Endothelial cell of umbilical vein (primary cell): ENCODE data around the gene FHOD3. TPM values are rescaled to one million over a fixed set of nuclear protein-coding genes. Genes with fewer than 3 reads are reported as not detected.

Experiments used
- BruUV-seq: library from RNA; stranded (reverse); fragments of 400-500 nt; replicated peaks from 2 replicates; lab custom pipeline; 2021; lab: Mats Ljungman, UMichigan
- CTCF ChIA-PET: fragments of 300-600, 350-600 bp; sonication (Branson Sonifier 250); formaldehyde crosslinking; loops from one replicate; lab custom pipeline; 2021; ENCODE audit warnings: antibody characterized with exemption, inconsistent platforms; lab: Charles Lee
- POLR2A ChIA-PET: fragments of 300-600, 350-600 bp; sonication (Branson Sonifier 250); formaldehyde crosslinking; loops from one replicate; lab custom pipeline; 2021; ENCODE audit warnings: antibody characterized with exemption, inconsistent platforms; lab: Charles Lee
- DNase-seq: peaks from one replicate; pipeline ENCODE4 v3.0.0-alpha.2; 2011; ENCODE audit warnings: low read depth, low spot score
- FAIRE-seq: peaks from 2 replicates; lab custom pipeline; 2011; peaks lifted over from hg19 to GRCh38; lab: Jason Lieb, UNC
- H2AFZ ChIP-seq: 2 replicates; pipeline ENCODE4 v1.6.0; 2012; ENCODE audit warnings: low read depth, low read length, control low read depth, inconsistent platforms
- H3K27ac ChIP-seq: 2 replicates; pipeline ENCODE4 v1.5.1; 2011; ENCODE audit warnings: low read depth, mild to moderate bottlenecking, control low read depth, low read length, moderate library complexity; ENCODE audit not compliant: insufficient read depth
- H3K27me3 ChIP-seq, 2 experiments: 2 replicates each; pipeline versions ENCODE4 v1.6.0 to v1.6.1; 2011; ENCODE audit warnings: low read length in 2 of 2, mixed read lengths in 1 of 2; ENCODE audit not compliant: control insufficient read depth in 2 of 2, insufficient read depth in 2 of 2
- H3K36me3 ChIP-seq, 2 experiments: 2 replicates in 1 of 2; 3 replicates in 1 of 2; pipeline ENCODE4 v1.5.1; 2011; ENCODE audit warnings: low read length in 2 of 2, mild to moderate bottlenecking in 1 of 2, moderate library complexity in 1 of 2; ENCODE audit not compliant: control insufficient read depth in 2 of 2, insufficient read depth in 2 of 2; ENCODE audit errors: extremely low read depth in 1 of 2
- H3K4me1 ChIP-seq: 3 replicates; pipeline ENCODE4 v1.5.1; 2011; ENCODE audit warnings: mild to moderate bottlenecking, low read length; ENCODE audit not compliant: control insufficient read depth, insufficient read depth; ENCODE audit errors: extremely low read depth
- H3K4me2 ChIP-seq: 2 replicates; pipeline ENCODE4 v1.6.1; 2011; ENCODE audit warnings: low read length, control low read depth, mixed read lengths; ENCODE audit not compliant: insufficient read depth
- H3K4me3 ChIP-seq, 3 experiments: fragments of 200-600 bp in 1 of 3; sonication (generic), shearing (Covaris generic) in 1 of 3; replicated peaks in 1 of 3; 2 replicates each; pipeline ENCODE4 v1.5.1; 2011 to 2016; ENCODE audit warnings: control low read depth in 3 of 3, low read length in 3 of 3, mild to moderate bottlenecking in 2 of 3, inconsistent platforms in 1 of 3, low read depth in 1 of 3, moderate library complexity in 1 of 3; ENCODE audit not compliant: insufficient read depth in 1 of 3
- H3K79me2 ChIP-seq: 2 replicates; pipeline ENCODE4 v1.6.0; 2012; ENCODE audit warnings: low read length, inconsistent platforms; ENCODE audit not compliant: control insufficient read depth, insufficient read depth
- H3K9ac ChIP-seq: replicated peaks from 2 replicates; pipeline ENCODE3; 2011; ENCODE audit warnings: low read length, control low read depth; ENCODE audit not compliant: insufficient read depth; ENCODE audit errors: extremely low read depth
- H3K9me1 ChIP-seq: replicated peaks from 3 replicates; pipeline ENCODE4 v1.6.0; 2011; ENCODE audit warnings: mild to moderate bottlenecking, low read length; ENCODE audit not compliant: control insufficient read depth, insufficient read depth; ENCODE audit errors: extremely low read depth
- H3K9me3 ChIP-seq: replicated peaks from 2 replicates; pipeline ENCODE4 v1.5.1; 2012; ENCODE audit warnings: low read length, inconsistent platforms; ENCODE audit not compliant: control insufficient read depth, insufficient read depth
- H4K20me1 ChIP-seq: replicated peaks from 2 replicates; pipeline ENCODE3; 2011; ENCODE audit warnings: mild to moderate bottlenecking, low read length; ENCODE audit not compliant: control insufficient read depth, insufficient read depth; ENCODE audit errors: extremely low read depth
- CTCF ChIP-seq, 2 donors: IDR thresholded peaks; 1 replicate in 1 of 2; 2 replicates in 1 of 2; pipeline ENCODE4 v1.5.1; 2011; ENCODE audit warnings: low read length in 2 of 2, mild to moderate bottlenecking in 2 of 2, moderate library complexity in 2 of 2, control low read depth in 1 of 2, inconsistent platforms in 1 of 2, low read depth in 1 of 2; ENCODE audit not compliant: insufficient read depth in 1 of 2; ENCODE audit errors: extremely low read depth in 1 of 2
- EZH2 ChIP-seq: IDR thresholded peaks from 2 replicates; pipeline ENCODE4 v1.6.1; 2012; ENCODE audit warnings: borderline replicate concordance, low read depth, mild to moderate bottlenecking, moderate library complexity, low read length, inconsistent platforms; ENCODE audit not compliant: severe bottlenecking
- FOS ChIP-seq: IDR thresholded peaks from 2 replicates; pipeline ENCODE4 v1.6.1; 2011; ENCODE audit warnings: mild to moderate bottlenecking, low read length, moderate library complexity, borderline replicate concordance; ENCODE audit not compliant: insufficient read depth
- GATA2 ChIP-seq: IDR thresholded peaks from 2 replicates; pipeline ENCODE4 v1.7.0; 2011; ENCODE audit warnings: low read depth, mild to moderate bottlenecking, moderate library complexity, mixed read lengths, low read length; ENCODE audit not compliant: insufficient read length, insufficient read depth
- JUN ChIP-seq: IDR thresholded peaks from 2 replicates; pipeline ENCODE4 v1.6.1; 2011; ENCODE audit warnings: borderline replicate concordance, low read depth; ENCODE audit not compliant: insufficient read length, insufficient read depth
- MAX ChIP-seq: IDR thresholded peaks from 2 replicates; pipeline ENCODE4 v1.6.1; 2011; ENCODE audit not compliant: insufficient read depth, insufficient read length
- MYC ChIP-seq: IDR thresholded peaks from one replicate; pipeline ENCODE4 v1.6.1; 2011; ENCODE audit warnings: mild to moderate bottlenecking, low read depth, low read length
- POLR2A ChIP-seq: IDR thresholded peaks from 2 replicates; pipeline ENCODE4 v1.6.1; 2012; ENCODE audit warnings: low read depth, mild to moderate bottlenecking, control low read depth, low read length
- POLR2AphosphoS5 ChIP-seq: IDR thresholded peaks from 2 replicates; pipeline ENCODE4 v1.6.1; 2012; ENCODE audit warnings: low read depth, mild to moderate bottlenecking, control low read depth, low read length, moderate library complexity; ENCODE audit not compliant: insufficient read depth
- dilution Hi-C: fragments of 300-500 bp; cut with MboI; formaldehyde crosslinking; loops from one replicate; pipeline ENCODE4 v1.15.0; 2019; ENCODE audit warnings: low sequenced_read_pairs; ENCODE audit not compliant: extremely low pct_ligation_motif_present
- intact Hi-C: fragments of 100-400 bp; cut with micrococcal nuclease; formaldehyde crosslinking; loops from one replicate; pipeline ENCODE4 v1.10.0; 2022
- polyA plus RNA-seq, 4 experiments: library from polyadenylated mRNA; depleted of rRNA in 3 of 4; stranded (reverse) in 3 of 4; unstranded in 1 of 4; fragments of >200 nt; gene quantifications; 2 replicates each; pipeline versions ENCODE4 v1.2.1 to v1.2.3, GENCODE V29; 2011 to 2012; ENCODE audit warnings: missing spikeins in 1 of 4
- total RNA-seq: library from RNA; stranded (reverse); gene quantifications from 2 replicates; pipeline ENCODE4 v1.2.3, GENCODE V29; 2021

Gene FHOD3
- total and polyA plus RNA-seq, 2 donors (not counting 3 experiments of a cell fraction or from before 2014, with no cell fraction given) = 0.06 to 1.5 TPM

GRCh38 chr18:36717422-36718110 lies 420.1 kb downstream of the FHOD3 start:
- intact Hi-C loops = no loop called here
- no TSS peak for BruUV-seq

GRCh38 chr18:36718705-36719328 lies 421.3 kb downstream of the FHOD3 start:
- Histone ChIP-seq H3K9ac (no peak overlapping the region), H3K4me3 (no peak overlapping the region), H3K4me1 (no peaks in the 10 kb centered on the region), H3K4me2 (no peak overlapping the region), H3K9me1 (no peaks in the 10 kb centered on the region), H3K36me3 (no peaks in the 10 kb centered on the region), H3K79me2 (no peaks in the 10 kb centered on the region), H2AFZ (no peak overlapping the region), H4K20me1 (no peaks in the 10 kb centered on the region), H3K9me3 (no peaks in the 10 kb centered on the region), H3K27me3 (no peaks in the 10 kb centered on the region), H3K27ac (no peak overlapping the region)
- intact Hi-C loops (no loop called here), dilution Hi-C loops (no loop called here)
- no peak for TF ChIP-seq POLR2AphosphoS5
- TF ChIP-seq GATA2 = no peak
- no peak for TF ChIP-seq EZH2
- TF ChIP-seq MYC = no peak
- no peak for TF ChIP-seq MAX
- TF ChIP-seq CTCF (IDR thresholded peaks at IDR 0.05; ENCODE audit: extremely low read depth in 1 of 2, insufficient read depth in 1 of 2, low read depth in 1 of 2, low read length in 2 of 2) = no peak
- TF ChIP-seq FOS = no peak
- no peak for TF ChIP-seq JUN
- TF ChIP-seq POLR2A = no peak
- BruUV-seq = no TSS peak
- FAIRE-seq (no peak), DNase-seq (no peak)
- ChIA-PET POLR2A (no interaction called here), CTCF (interaction anchor here (1.3 kb wide), 1 partner anchor 31 kb away, joined by 3 read pairs; no protein-coding TSS in a partner anchor)

More at GRCh38 chr18:36717422-36718110, 420.1 kb downstream of the FHOD3 start:
- H2AFZ ChIP-seq = no peak overlapping the region
- ChIA-PET CTCF (interaction anchor here (1.3 kb wide), 1 partner anchor 30 kb away, joined by 5 read pairs; no protein-coding TSS in a partner anchor), POLR2A (no interaction called here)
- dilution Hi-C loops = no loop called here
- H3K27ac ChIP-seq = no peak overlapping the region
- H3K27me3 ChIP-seq = no peaks in the 10 kb centered on the region
- no peaks in the 10 kb centered on the region for H3K79me2 ChIP-seq
- H3K4me2 ChIP-seq = no peak overlapping the region
- H3K9me3 ChIP-seq = no peaks in the 10 kb centered on the region
- H3K4me1 ChIP-seq = no peaks in the 10 kb centered on the region
- H4K20me1 ChIP-seq = no peaks in the 10 kb centered on the region
- FAIRE-seq (no peak), DNase-seq (no peak)
- TF ChIP-seq GATA2 (no peak), MYC (no peak)
- H3K4me3 ChIP-seq = no peak overlapping the region
- no peaks in the 10 kb centered on the region for H3K9me1 ChIP-seq
- no peak overlapping the region for H3K9ac ChIP-seq
- no peaks in the 10 kb centered on the region for H3K36me3 ChIP-seq
